Suprapubic skin (tissue), 3 donors: ENCODE data around the gene ADAD1.

Experiments used
- POLR2A ChIP-seq, 2 donors: fragments of 450-650 bp; IDR thresholded peaks; one replicate each; pipeline ENCODE4 v1.6.1; 2017; ENCODE audit warnings: antibody characterized with exemption in 2 of 2, mild to moderate bottlenecking in 2 of 2, moderate library complexity in 2 of 2
- TF ChIP-seq, protein P1 (sequence below), 2 donors: fragments of 200-600 bp in 1 of 2; fragments of 450-650 bp in 1 of 2; sonication (generic) in 1 of 2; IDR thresholded peaks; one replicate each; pipeline ENCODE4 v1.5.1; 2016 to 2019; ENCODE audit warnings: antibody characterized with exemption in 2 of 2, mild to moderate bottlenecking in 1 of 2, moderate library complexity in 1 of 2

DNA sequence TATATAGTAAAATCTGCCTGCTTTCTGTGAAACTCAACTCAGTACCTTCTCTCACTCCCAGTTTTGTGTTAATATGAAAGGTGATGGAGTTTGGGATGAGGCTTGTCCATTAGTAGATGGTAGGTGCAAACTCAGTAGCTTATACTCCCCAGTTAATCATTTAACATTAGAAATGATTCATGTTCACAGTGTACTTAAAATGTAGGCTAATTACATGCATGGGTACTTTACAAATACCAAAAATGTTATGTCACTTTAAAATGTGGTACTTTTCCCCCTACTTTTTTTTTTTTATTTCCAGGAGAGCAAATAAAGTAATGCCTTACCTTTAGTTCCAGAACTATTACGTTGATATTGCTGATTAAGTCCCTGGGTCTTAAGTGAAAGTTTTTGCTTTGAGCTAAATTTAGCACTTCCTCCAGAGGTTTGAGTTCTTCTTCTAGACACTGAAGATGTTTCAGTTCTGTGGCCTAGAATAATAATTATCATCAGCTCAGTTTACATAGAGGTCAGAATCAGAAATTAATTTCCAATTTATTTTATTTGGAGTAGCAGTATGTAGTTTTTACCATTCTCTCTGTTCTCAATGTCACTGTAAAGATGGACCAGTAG, 74.7 kb downstream of the ADAD1 start:
- TF ChIP-seq, protein P1, sequence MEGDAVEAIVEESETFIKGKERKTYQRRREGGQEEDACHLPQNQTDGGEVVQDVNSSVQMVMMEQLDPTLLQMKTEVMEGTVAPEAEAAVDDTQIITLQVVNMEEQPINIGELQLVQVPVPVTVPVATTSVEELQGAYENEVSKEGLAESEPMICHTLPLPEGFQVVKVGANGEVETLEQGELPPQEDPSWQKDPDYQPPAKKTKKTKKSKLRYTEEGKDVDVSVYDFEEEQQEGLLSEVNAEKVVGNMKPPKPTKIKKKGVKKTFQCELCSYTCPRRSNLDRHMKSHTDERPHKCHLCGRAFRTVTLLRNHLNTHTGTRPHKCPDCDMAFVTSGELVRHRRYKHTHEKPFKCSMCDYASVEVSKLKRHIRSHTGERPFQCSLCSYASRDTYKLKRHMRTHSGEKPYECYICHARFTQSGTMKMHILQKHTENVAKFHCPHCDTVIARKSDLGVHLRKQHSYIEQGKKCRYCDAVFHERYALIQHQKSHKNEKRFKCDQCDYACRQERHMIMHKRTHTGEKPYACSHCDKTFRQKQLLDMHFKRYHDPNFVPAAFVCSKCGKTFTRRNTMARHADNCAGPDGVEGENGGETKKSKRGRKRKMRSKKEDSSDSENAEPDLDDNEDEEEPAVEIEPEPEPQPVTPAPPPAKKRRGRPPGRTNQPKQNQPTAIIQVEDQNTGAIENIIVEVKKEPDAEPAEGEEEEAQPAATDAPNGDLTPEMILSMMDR (IDR thresholded peaks at IDR 0.05), result no peak
- TF ChIP-seq POLR2A (IDR thresholded peaks at IDR 0.05), result no peak
